IMR-90 (cell line): ENCODE results near the gene EGFL8. TPM values are rescaled to one million over a fixed set of nuclear protein-coding genes. Genes with fewer than 3 reads are reported as not detected.

Experiments used
- ATAC-seq: fragments of 200-7000 bp; cut with Tn5 transposase; 2 replicates; pipeline ENCODE4 v1.9.1; 2020; ENCODE audit warnings: low read depth, mild to moderate bottlenecking, moderate library complexity
- BruUV-seq: library from RNA; stranded (reverse); fragments of 400-500 nt; replicated peaks from 2 replicates; lab custom pipeline; 2021; lab: Mats Ljungman, UMichigan
- CTCF ChIA-PET: fragments of 300-600 bp; formaldehyde crosslinking; extraction: SDS; loops from one replicate; lab custom pipeline; 2021; ENCODE audit warnings: antibody characterized with exemption; lab: Yijun Ruan, JAX
- POLR2A ChIA-PET: fragments of 300-600 bp; sonication (Branson Sonifier 250); formaldehyde crosslinking; loops from one replicate; lab custom pipeline; 2022; ENCODE audit warnings: antibody characterized with exemption; ENCODE audit not compliant: unreplicated experiment; lab: Charles Lee
- DNase-seq: peaks from one replicate; pipeline ENCODE4 v3.0.0; 2013
- H2AFZ ChIP-seq: replicated peaks from 2 replicates; pipeline ENCODE3; 2013; ENCODE audit warnings: low read length, mild to moderate bottlenecking; ENCODE audit not compliant: poor library complexity
- H2AK5ac ChIP-seq: 2 replicates; pipeline ENCODE4 v1.6.1; 2013; ENCODE audit warnings: low read depth, low read length, inconsistent platforms
- H2AK9ac ChIP-seq: replicated peaks from 2 replicates; pipeline ENCODE3; 2013; ENCODE audit warnings: mild to moderate bottlenecking, low read depth, low read length, moderate library complexity; ENCODE audit not compliant: poor library complexity
- H2BK120ac ChIP-seq: 2 replicates; pipeline ENCODE4 v1.6.1; 2013; ENCODE audit warnings: low read depth, low read length, inconsistent platforms
- H2BK15ac ChIP-seq: 3 replicates; pipeline ENCODE4 v1.6.1; 2013; ENCODE audit warnings: low read depth, low read length, inconsistent platforms
- H2BK20ac ChIP-seq: 2 replicates; pipeline ENCODE4 v1.6.1; 2013; ENCODE audit warnings: low read depth, mild to moderate bottlenecking, inconsistent platforms, low read length, moderate library complexity
- H2BK5ac ChIP-seq: 2 replicates; pipeline ENCODE4 v1.6.1; 2013; ENCODE audit warnings: mild to moderate bottlenecking, low read depth, low read length, inconsistent platforms; ENCODE audit not compliant: poor library complexity, severe bottlenecking
- H3K14ac ChIP-seq: replicated peaks from 2 replicates; pipeline ENCODE4 v1.6.1; 2013; ENCODE audit warnings: low read depth, low read length, inconsistent platforms
- H3K18ac ChIP-seq: 2 replicates; pipeline ENCODE4 v1.6.1; 2013; ENCODE audit warnings: low read depth, low read length, control low read depth
- H3K23ac ChIP-seq: 2 replicates; pipeline ENCODE4 v1.6.1; 2013; ENCODE audit warnings: low read depth, low read length, inconsistent platforms
- H3K27ac ChIP-seq: 2 replicates; pipeline ENCODE4 v1.5.1; 2013; ENCODE audit warnings: mild to moderate bottlenecking, control low read depth, low read length; ENCODE audit not compliant: insufficient read depth
- H3K27me3 ChIP-seq: 2 replicates; pipeline ENCODE4 v1.6.1; 2013; ENCODE audit warnings: low read length; ENCODE audit not compliant: control insufficient read depth, insufficient read depth
- H3K36me3 ChIP-seq: 2 replicates; pipeline ENCODE4 v1.6.1; 2013; ENCODE audit warnings: low read length, mixed read lengths; ENCODE audit not compliant: control insufficient read depth, insufficient read depth
- H3K4ac ChIP-seq: 2 replicates; pipeline ENCODE4 v1.6.1; 2013; ENCODE audit warnings: low read depth, low read length, inconsistent platforms
- H3K4me1 ChIP-seq: 2 replicates; pipeline ENCODE4 v1.6.1; 2013; ENCODE audit warnings: low read length, mixed read lengths; ENCODE audit not compliant: control insufficient read depth, insufficient read depth
- H3K4me2 ChIP-seq: 2 replicates; pipeline ENCODE4 v1.6.1; 2013; ENCODE audit warnings: low read depth, mild to moderate bottlenecking, control low read depth, low read length, moderate library complexity
- H3K4me3 ChIP-seq: 2 replicates; pipeline ENCODE4 v1.5.1; 2013; ENCODE audit warnings: low read depth, mild to moderate bottlenecking, control low read depth, low read length, moderate library complexity; ENCODE audit not compliant: insufficient read depth
- H3K56ac ChIP-seq: 2 replicates; pipeline ENCODE4 v1.6.1; 2013; ENCODE audit warnings: low read length, inconsistent platforms; ENCODE audit not compliant: insufficient read depth; ENCODE audit errors: extremely low read depth
- H3K79me1 ChIP-seq, 2 experiments: 2 replicates each; pipeline ENCODE4 v1.6.1; 2013; ENCODE audit warnings: low read length in 2 of 2, inconsistent platforms in 1 of 2, low read depth in 1 of 2
- H3K9ac ChIP-seq: 2 replicates; pipeline ENCODE4 v1.6.1; 2013; ENCODE audit warnings: low read depth, low read length, control low read depth
- H3K9me1 ChIP-seq: 2 replicates; pipeline ENCODE4 v1.6.1; 2013; ENCODE audit warnings: low read length, inconsistent platforms; ENCODE audit not compliant: insufficient read depth
- H3K9me3 ChIP-seq: 2 replicates; pipeline ENCODE4 v1.6.1; 2013; ENCODE audit warnings: low read length; ENCODE audit not compliant: control insufficient read depth, insufficient read depth
- H4K20me1 ChIP-seq: 2 replicates; pipeline ENCODE4 v1.6.1; 2013; ENCODE audit warnings: low read length, inconsistent platforms; ENCODE audit not compliant: insufficient read depth
- H4K5ac ChIP-seq: 2 replicates; pipeline ENCODE4 v1.6.1; 2013; ENCODE audit warnings: mild to moderate bottlenecking, low read depth, low read length, control low read depth
- H4K8ac ChIP-seq, 2 experiments: 2 replicates each; pipeline ENCODE4 v1.6.1; 2013; ENCODE audit warnings: low read depth in 2 of 2, low read length in 2 of 2, control low read depth in 1 of 2, inconsistent platforms in 1 of 2
- H4K91ac ChIP-seq: 2 replicates; pipeline ENCODE4 v1.6.1; 2013; ENCODE audit warnings: low read depth, low read length, inconsistent platforms; ENCODE audit not compliant: insufficient read depth
- BHLHE40 ChIP-seq: fragments of 150-350 bp; IDR thresholded peaks from 2 replicates; pipeline ENCODE4 v1.6.1; 2016; ENCODE audit warnings: mild to moderate bottlenecking, low read depth, low read length
- CEBPB ChIP-seq: IDR thresholded peaks from 2 replicates; pipeline ENCODE4 v1.6.1; 2012; ENCODE audit warnings: low read depth, low read length, improper control_type of control experiment
- FOS ChIP-seq: fragments of 150-350 bp; IDR thresholded peaks from 2 replicates; pipeline ENCODE4 v1.6.1; 2016; ENCODE audit warnings: low read depth, low read length
- MAZ ChIP-seq: IDR thresholded peaks from 2 replicates; pipeline ENCODE4 v1.6.1; 2012; ENCODE audit warnings: low read depth, mild to moderate bottlenecking, low read length, improper control_type of control experiment, moderate library complexity, borderline replicate concordance
- MXI1 ChIP-seq: IDR thresholded peaks from 2 replicates; pipeline ENCODE4 v1.6.1; 2012; ENCODE audit warnings: low read depth, mild to moderate bottlenecking, low read length, moderate library complexity, borderline replicate concordance
- NFE2L2 ChIP-seq: fragments of 150-350 bp; IDR thresholded peaks from 2 replicates; pipeline ENCODE4 v1.6.1; 2016; ENCODE audit warnings: low read depth, mild to moderate bottlenecking, low read length
- POLR2A ChIP-seq: IDR thresholded peaks from 2 replicates; pipeline ENCODE4 v1.6.1; 2012; ENCODE audit warnings: mild to moderate bottlenecking, low read depth, low read length
- RAD21 ChIP-seq: IDR thresholded peaks from 2 replicates; pipeline ENCODE4 v1.6.1; 2012; ENCODE audit warnings: low read length, improper control_type of control experiment
- RCOR1 ChIP-seq: IDR thresholded peaks from 2 replicates; pipeline ENCODE4 v1.6.1; 2012; ENCODE audit warnings: mild to moderate bottlenecking, low read length, improper control_type of control experiment; ENCODE audit not compliant: insufficient replicate concordance
- RFX5 ChIP-seq: IDR thresholded peaks from 2 replicates; pipeline ENCODE4 v1.8.0; 2012; ENCODE audit warnings: low read depth, mild to moderate bottlenecking, low read length, moderate library complexity
- SMC3 ChIP-seq: fragments of 150-350 bp; IDR thresholded peaks from 2 replicates; pipeline ENCODE4 v1.6.1; 2016; ENCODE audit warnings: low read depth, mild to moderate bottlenecking, antibody characterized with exemption, low read length, moderate library complexity
- WGBS, 2 experiments: methylation state at CpG; one replicate each; pipeline versions ENCODE4 v1.1.5 to v1.1.7; 2013; ENCODE audit warnings: missing lambda C conversion rate in 2 of 2; ENCODE audit not compliant: insufficient read length in 1 of 2; ENCODE audit errors: extremely low coverage in 2 of 2; 5-methylcytosine and 5-hydroxymethylcytosine counted together
- dilution Hi-C: fragments of 300-500 bp; cut with HindIII; formaldehyde crosslinking; loops from one replicate; pipeline ENCODE4 v1.14.3; 2018; ENCODE audit warnings: low sequenced_read_pairs; ENCODE audit not compliant: unreplicated experiment
- in situ Hi-C: fragments of 300-500 bp; cut with MboI; formaldehyde crosslinking; loops from 3 replicates; pipeline ENCODE4 v1.14.3; 2019; ENCODE audit warnings: low sequenced_read_pairs, inconsistent platforms, mixed read lengths
- intact Hi-C: fragments of 100-400 bp; cut with micrococcal nuclease; formaldehyde crosslinking; loops from 2 replicates; pipeline ENCODE4 v1.10.0; 2022
- polyA plus RNA-seq, 3 experiments: library from polyadenylated mRNA; depleted of rRNA; stranded (reverse); fragments of >200 nt; gene quantifications; 2 replicates each; pipeline ENCODE4 v1.2.3, GENCODE V29; 2012; ENCODE audit warnings: low replicate concordance in 1 of 3
- total RNA-seq: library from RNA; depleted of rRNA; stranded (reverse); fragments of >200 nt; gene quantifications from 2 replicates; pipeline ENCODE4 v1.2.3, GENCODE V29; 2012

The EGFL8 gene
- total and polyA plus RNA-seq, 2 of the 4 experiments (the other 2 are of a cell fraction), result 0.18 to 4.7 TPM

DNA sequence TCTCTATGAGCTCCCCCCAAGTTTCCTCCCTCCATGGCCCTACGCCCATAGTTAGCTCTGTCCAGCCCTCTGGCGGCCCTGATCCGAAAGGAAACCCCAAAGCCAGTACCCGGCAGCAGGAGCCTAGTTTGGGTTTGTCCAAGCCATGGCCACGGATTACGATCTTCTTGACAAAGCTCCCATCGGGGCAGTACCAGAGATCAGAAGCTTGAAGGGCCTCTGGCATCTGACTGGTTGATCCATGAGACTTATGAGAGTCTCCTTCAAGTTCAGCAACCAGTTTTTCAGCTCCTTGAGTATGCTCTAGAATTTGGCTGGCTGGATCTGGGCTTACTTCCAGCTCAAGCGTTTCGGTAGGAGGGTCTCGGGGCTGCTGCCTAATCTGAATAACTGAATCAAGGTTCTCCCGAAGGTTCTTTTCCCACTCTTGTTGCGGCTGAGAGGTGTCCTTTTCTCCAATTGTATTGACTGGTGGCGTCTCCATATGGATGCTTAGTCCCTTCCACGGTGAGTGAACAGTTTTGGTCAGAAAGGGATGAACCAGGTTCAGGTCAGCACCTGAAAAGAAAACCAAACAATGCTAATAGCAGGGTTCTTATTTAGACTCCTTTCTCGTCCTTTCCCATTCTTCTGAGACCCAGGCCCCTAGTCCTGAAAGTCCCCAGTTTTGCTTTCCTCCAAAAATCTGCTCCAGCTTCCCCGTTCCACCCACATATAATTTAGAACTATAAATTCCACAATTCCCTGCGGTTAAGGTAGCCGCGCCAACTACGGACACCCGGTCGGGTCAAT lies 34.9 kb upstream of the EGFL8 start (continued):
- TF ChIP-seq RCOR1 (no peak), RAD21 (no peak), CEBPB (no peak)

DNA sequence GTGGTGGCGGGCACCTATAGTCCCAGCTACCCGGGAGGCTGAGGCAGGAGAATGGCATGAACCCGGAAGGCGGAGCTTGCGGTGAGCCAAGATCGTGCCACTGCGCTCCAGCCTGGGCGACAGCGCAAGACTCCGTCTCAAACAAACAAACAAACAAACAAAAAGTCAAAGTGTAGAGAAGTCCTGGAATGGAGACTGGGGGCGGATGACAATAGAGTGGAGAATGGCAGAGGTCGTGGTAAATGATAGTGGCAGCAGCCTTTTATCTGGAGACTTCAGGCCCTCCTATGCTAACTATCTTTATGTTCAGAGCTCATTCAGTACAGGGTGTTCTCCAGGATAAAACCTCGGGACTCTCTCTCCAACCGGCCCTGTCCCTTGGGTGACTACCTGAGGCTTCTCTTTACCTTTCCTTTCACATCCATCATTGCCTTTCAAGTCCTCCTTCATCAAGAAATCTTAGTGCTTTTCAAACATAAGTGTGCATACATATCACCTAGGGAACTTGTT lies 32.9 kb upstream of the EGFL8 start:
- H4K91ac ChIP-seq, result no peak overlapping the region
- no peak overlapping the region for H3K23ac ChIP-seq
- DNase-seq, result no peak
- H3K56ac ChIP-seq, result no peak overlapping the region
- H3K9me1 ChIP-seq, result peaks cover 10% of the 10 kb centered on the region
- in situ Hi-C loops, result no loop called here
- no peaks in the 10 kb centered on the region for H3K27me3 ChIP-seq
- peaks cover 25 to 30% of the 10 kb centered on the region in 2 experiments for H3K79me1 ChIP-seq
- dilution Hi-C loops, result no loop called here
- H2BK20ac ChIP-seq, result no peak overlapping the region
- H3K4ac ChIP-seq, result no peak overlapping the region
- ATAC-seq, result no peak
- H3K14ac ChIP-seq, result no peak overlapping the region
- H2AFZ ChIP-seq, result no peak overlapping the region
- CTCF ChIA-PET, result no interaction called here
- no peak overlapping the region for H2BK120ac ChIP-seq
- peaks cover 10% of the 10 kb centered on the region for H3K4me1 ChIP-seq
- H4K8ac ChIP-seq, result no peak overlapping the region
- no peaks in the 10 kb centered on the region for H3K36me3 ChIP-seq
- POLR2A ChIA-PET, result no interaction called here
- H2BK15ac ChIP-seq, result no peak overlapping the region
- H2AK5ac ChIP-seq, result no peak overlapping the region
- H3K27ac ChIP-seq, result no peak overlapping the region
- intact Hi-C loops, result no loop called here
- H3K4me3 ChIP-seq, result no peak overlapping the region
- no peak overlapping the region for H3K18ac ChIP-seq
- WGBS, 2 experiments, result 80% methylated on average over 1 of the region's 14 CpGs; no CpG with 5 or more reads in 1 of the 2 experiments
- no peak overlapping the region for H2AK9ac ChIP-seq
- no TSS peak for BruUV-seq
- H3K9ac ChIP-seq, result no peak overlapping the region
- TF ChIP-seq FOS (no peak), SMC3 (no peak), MAZ (no peak), MXI1 (no peak), BHLHE40 (no peak), RFX5 (no peak), POLR2A (no peak), NFE2L2 (no peak), CEBPB (no peak), RAD21 (no peak)
- H2BK5ac ChIP-seq, result no peak overlapping the region
- H4K20me1 ChIP-seq, result no peaks in the 10 kb centered on the region
- no peak overlapping the region for H3K4me2 ChIP-seq
- H3K9me3 ChIP-seq, result no peaks in the 10 kb centered on the region
- no peak overlapping the region for H4K5ac ChIP-seq
